ENCODE results near the gene FADS3. TPM values are rescaled to one million over a fixed set of nuclear protein-coding genes. Genes with fewer than 3 reads are reported as not detected.
"Not testable (repeated sequence)": the region's sequence is repeated elsewhere in the genome, so short reads cannot be mapped to it uniquely, and the experiment has no call there.

FADS3 gene
- total RNA-seq, 1 experiment from 2014 or later: 65.8 TPM

DNA sequence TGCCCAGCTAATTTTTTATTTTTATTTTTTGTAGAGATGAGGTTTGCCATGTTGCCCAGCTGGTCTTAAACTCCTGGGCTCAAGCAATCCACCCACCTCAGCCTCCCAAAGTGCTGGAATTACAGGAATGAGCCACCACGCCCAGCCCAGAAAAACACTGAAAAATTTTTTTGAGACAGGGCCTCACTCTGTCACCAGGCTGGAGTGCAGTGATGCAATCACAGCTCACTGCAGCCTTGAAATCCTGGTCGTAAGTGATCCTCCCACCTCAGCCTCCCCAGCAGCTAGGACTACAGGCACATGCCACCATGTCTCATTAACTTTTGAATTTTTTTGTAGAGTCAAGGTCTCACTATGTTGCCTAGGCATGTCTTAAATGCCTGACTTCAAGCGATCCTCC is 9.1 kb downstream of the FADS3 start:
- H3K9me2 ChIP-seq (ENCODE audit: insufficient read depth); intact Hi-C loops (cut with micrococcal nuclease); H3K9me3 ChIP-seq (ENCODE audit: control insufficient read depth in 1 of 2, insufficient read depth in 1 of 2, low read depth in 1 of 2, low read length in 2 of 2); DNase-seq (ENCODE audit: low read depth, low spot score); H3K27me3 ChIP-seq (ENCODE audit: insufficient read depth, low read length); H4K20me1 ChIP-seq (ENCODE audit: insufficient read depth); H3K36me3 ChIP-seq (ENCODE audit: control insufficient read depth in 1 of 2, insufficient read depth in 2 of 2, low read length in 2 of 2); H2AFZ ChIP-seq (ENCODE audit: low read depth, low read length, poor library complexity, severe bottlenecking); H3K9ac ChIP-seq (ENCODE audit: low read length); RAD21 ChIA-PET (ENCODE audit: low non-redundant PET in 1 of 2, low total read pairs in 2 of 2, uncharacterized antibody in 2 of 2, unreplicated experiment in 2 of 2); H3K4me3 ChIP-seq (replicated peaks in 1 of 2; ENCODE audit: low read depth in 1 of 2, low read length in 2 of 2); H3K79me2 ChIP-seq (ENCODE audit: insufficient read depth, low read length); BruUV-seq (replicated peaks); H3K27ac ChIP-seq (ENCODE audit: low read depth, low read length): not testable (repeated sequence)
- Histone ChIP-seq H3K4me1 (ENCODE audit: control insufficient read depth in 1 of 2, insufficient read depth in 2 of 2, low read length in 2 of 2) (peaks cover 7 to 13% of the 10 kb centered on the region in 2 experiments; a peak in 3 of 4 replicates), H3K4me2 (ENCODE audit: low read length) (peak overlapping the region; percentile 26; the same call in 1 of the 2 replicates)
- CTCF ChIA-PET: interaction anchor here (1.2 to 1.5 kb wide), 3 partner anchors 10 to 200 kb away, joined by 5 to 6 read pairs (median 5); no protein-coding TSS in a partner anchor
- ATAC-seq: peak; percentile 35
- POLR2A ChIA-PET: interaction anchor here (0.7 kb wide), 1 partner anchor 271 kb away, joined by 3 read pairs; no protein-coding TSS in a partner anchor

DNA sequence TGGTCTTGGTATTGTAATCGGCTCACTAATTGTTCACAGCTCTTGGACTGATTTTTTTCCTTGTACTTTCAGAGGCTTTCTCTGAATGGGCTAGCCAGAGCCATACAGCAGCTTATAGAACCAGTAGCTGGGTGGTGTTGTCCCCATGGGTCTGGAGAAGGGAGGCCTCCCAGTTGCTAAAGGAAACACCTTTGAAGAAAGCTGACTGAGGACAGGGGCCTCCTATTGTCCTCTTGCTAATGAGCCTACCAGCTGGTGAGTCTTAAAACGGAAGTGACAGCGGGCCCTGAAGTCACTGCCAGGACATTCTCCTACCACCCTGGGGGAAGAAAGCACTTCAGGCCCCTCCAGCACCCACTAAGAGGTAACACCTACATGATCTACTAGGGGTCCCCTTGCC is 9.9 kb downstream of the FADS3 start:
- Histone ChIP-seq H2AFZ (ENCODE audit: low read depth, low read length, poor library complexity, severe bottlenecking) (no peak overlapping the region), H3K27me3 (ENCODE audit: insufficient read depth, low read length) (no peaks in the 10 kb centered on the region), H3K9me2 (ENCODE audit: insufficient read depth) (no peaks in the 10 kb centered on the region), H3K4me1 (ENCODE audit: control insufficient read depth in 1 of 2, insufficient read depth in 2 of 2, low read length in 2 of 2) (peaks cover 7 to 13% of the 10 kb centered on the region in 2 experiments; a peak in 3 of 4 replicates), H3K79me2 (ENCODE audit: insufficient read depth, low read length) (no peaks in the 10 kb centered on the region), H3K27ac (ENCODE audit: low read depth, low read length) (no peak overlapping the region), H3K4me3 (replicated peaks in 1 of 2; ENCODE audit: low read depth in 1 of 2, low read length in 2 of 2) (no peak overlapping the region), H4K20me1 (ENCODE audit: insufficient read depth) (no peaks in the 10 kb centered on the region), H3K36me3 (ENCODE audit: control insufficient read depth in 1 of 2, insufficient read depth in 2 of 2, low read length in 2 of 2) (peaks cover 0 to 2% of the 10 kb centered on the region in 2 experiments; a peak in 2 of 4 replicates), H3K9me3 (ENCODE audit: control insufficient read depth in 1 of 2, insufficient read depth in 1 of 2, low read depth in 1 of 2, low read length in 2 of 2) (no peaks in the 10 kb centered on the region; a peak in 1 of 4 replicates), H3K4me2 (ENCODE audit: low read length) (no peak overlapping the region), H3K9ac (ENCODE audit: low read length) (no peak overlapping the region)
- ATAC-seq (no peak), DNase-seq (ENCODE audit: low read depth, low spot score) (no peak)
- POLR2A ChIA-PET: interaction anchor here (1.7 kb wide), 1 partner anchor 67 kb away, joined by 5 read pairs; no protein-coding TSS in a partner anchor
- CTCF ChIA-PET: interaction anchor here (1.2 to 1.9 kb wide), 4 partner anchors 10 to 226 kb away, joined by 5 to 8 read pairs (median 6); no protein-coding TSS in a partner anchor
- TF ChIP-seq SRF (IDR thresholded peaks at IDR 0.05; ENCODE audit: low read depth) (no peak), SIN3A (IDR thresholded peaks at IDR 0.05; ENCODE audit: low read depth) (no peak), ELF1 (IDR thresholded peaks at IDR 0.05; ENCODE audit: borderline replicate concordance, low read depth) (no peak), EZH2 (IDR thresholded peaks at IDR 0.05) (no peak), EGR1 (IDR thresholded peaks at IDR 0.05; ENCODE audit: low read depth) (no peak), CEBPB (IDR thresholded peaks at IDR 0.05; ENCODE audit: low read depth) (no peak), EZH2phosphoT487 (IDR thresholded peaks at IDR 0.05; ENCODE audit: borderline replicate concordance) (no peak), POLR2A (IDR thresholded peaks at IDR 0.05; ENCODE audit: borderline replicate concordance, extremely low read depth, insufficient read depth, insufficient read length) (no peak), RAD21 (IDR thresholded peaks at IDR 0.05; ENCODE audit: low read depth) (no peak)
- TF ChIP-seq, protein P1, sequence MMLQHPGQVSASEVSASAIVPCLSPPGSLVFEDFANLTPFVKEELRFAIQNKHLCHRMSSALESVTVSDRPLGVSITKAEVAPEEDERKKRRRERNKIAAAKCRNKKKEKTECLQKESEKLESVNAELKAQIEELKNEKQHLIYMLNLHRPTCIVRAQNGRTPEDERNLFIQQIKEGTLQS (IDR thresholded peaks at IDR 0.05): no peak
- TF ChIP-seq, protein P2, sequence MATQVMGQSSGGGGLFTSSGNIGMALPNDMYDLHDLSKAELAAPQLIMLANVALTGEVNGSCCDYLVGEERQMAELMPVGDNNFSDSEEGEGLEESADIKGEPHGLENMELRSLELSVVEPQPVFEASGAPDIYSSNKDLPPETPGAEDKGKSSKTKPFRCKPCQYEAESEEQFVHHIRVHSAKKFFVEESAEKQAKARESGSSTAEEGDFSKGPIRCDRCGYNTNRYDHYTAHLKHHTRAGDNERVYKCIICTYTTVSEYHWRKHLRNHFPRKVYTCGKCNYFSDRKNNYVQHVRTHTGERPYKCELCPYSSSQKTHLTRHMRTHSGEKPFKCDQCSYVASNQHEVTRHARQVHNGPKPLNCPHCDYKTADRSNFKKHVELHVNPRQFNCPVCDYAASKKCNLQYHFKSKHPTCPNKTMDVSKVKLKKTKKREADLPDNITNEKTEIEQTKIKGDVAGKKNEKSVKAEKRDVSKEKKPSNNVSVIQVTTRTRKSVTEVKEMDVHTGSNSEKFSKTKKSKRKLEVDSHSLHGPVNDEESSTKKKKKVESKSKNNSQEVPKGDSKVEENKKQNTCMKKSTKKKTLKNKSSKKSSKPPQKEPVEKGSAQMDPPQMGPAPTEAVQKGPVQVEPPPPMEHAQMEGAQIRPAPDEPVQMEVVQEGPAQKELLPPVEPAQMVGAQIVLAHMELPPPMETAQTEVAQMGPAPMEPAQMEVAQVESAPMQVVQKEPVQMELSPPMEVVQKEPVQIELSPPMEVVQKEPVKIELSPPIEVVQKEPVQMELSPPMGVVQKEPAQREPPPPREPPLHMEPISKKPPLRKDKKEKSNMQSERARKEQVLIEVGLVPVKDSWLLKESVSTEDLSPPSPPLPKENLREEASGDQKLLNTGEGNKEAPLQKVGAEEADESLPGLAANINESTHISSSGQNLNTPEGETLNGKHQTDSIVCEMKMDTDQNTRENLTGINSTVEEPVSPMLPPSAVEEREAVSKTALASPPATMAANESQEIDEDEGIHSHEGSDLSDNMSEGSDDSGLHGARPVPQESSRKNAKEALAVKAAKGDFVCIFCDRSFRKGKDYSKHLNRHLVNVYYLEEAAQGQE (IDR thresholded peaks at IDR 0.05; ENCODE audit: low read depth): no peak
- RAD21 ChIA-PET (ENCODE audit: low non-redundant PET in 1 of 2, low total read pairs in 2 of 2, uncharacterized antibody in 2 of 2, unreplicated experiment in 2 of 2): no interaction called here
- BruUV-seq (replicated peaks): no TSS peak
- intact Hi-C loops (cut with micrococcal nuclease): no loop called here

All from HCT116 (cell line).